Caco-2 (cell line): ENCODE measurements around the gene FAM200B. TPM values are rescaled to one million over a fixed set of nuclear protein-coding genes. Genes with fewer than 3 reads are reported as not detected.

ENCODE experiments used
- BruUV-seq: library from RNA; stranded (reverse); fragments of 400-500 nt; replicated peaks from 2 replicates; lab custom pipeline; 2021; lab: Mats Ljungman, UMichigan
- CTCF ChIA-PET: fragments of 300-600 bp; sonication (Branson Sonifier 250); formaldehyde crosslinking; loops from one replicate; lab custom pipeline; 2022; ENCODE audit warnings: antibody characterized with exemption; lab: Charles Lee
- POLR2A ChIA-PET: fragments of 300-600 bp; sonication (Branson Sonifier 250); formaldehyde crosslinking; loops from one replicate; lab custom pipeline; 2022; ENCODE audit warnings: antibody characterized with exemption; lab: Charles Lee
- DNase-seq, 2 experiments: peaks; one replicate each; pipeline versions ENCODE4 v3.0.0 to v3.0.0-alpha.2; 2020 to 2022
- H3K27me3 ChIP-seq: replicated peaks from 2 replicates; pipeline ENCODE4 v1.6.0; 2011; ENCODE audit warnings: low read length; ENCODE audit not compliant: control insufficient read depth, insufficient read depth
- H3K36me3 ChIP-seq: 2 replicates; pipeline ENCODE4 v1.5.1; 2011; ENCODE audit warnings: low read length; ENCODE audit not compliant: control insufficient read depth, insufficient read depth
- H3K4me1 ChIP-seq: fragments of 250-450 bp; sonication (Bioruptor Pico); 2 replicates; pipeline ENCODE4 v1.5.1; 2020; ENCODE audit warnings: mild to moderate bottlenecking
- H3K4me3 ChIP-seq: 2 replicates; pipeline ENCODE4 v1.5.1; 2011; ENCODE audit warnings: low read depth, mild to moderate bottlenecking, control low read depth, low read length
- H3K9me3 ChIP-seq: fragments of 250-450 bp; sonication (Bioruptor Pico); 2 replicates; pipeline ENCODE4 v1.5.1; 2020; ENCODE audit warnings: mild to moderate bottlenecking, moderate library complexity
- H3K27ac Mint-ChIP-seq: one replicate; pipeline ENCODE4 v1.8.0; 2022; ENCODE audit warnings: mixed read lengths; ENCODE audit not compliant: unreplicated experiment
- H3K27me3 Mint-ChIP-seq: one replicate; pipeline ENCODE4 v1.8.0; 2022; ENCODE audit warnings: mixed read lengths; ENCODE audit not compliant: insufficient read depth, unreplicated experiment
- H3K36me3 Mint-ChIP-seq: one replicate; pipeline ENCODE4 v1.8.0; 2022; ENCODE audit warnings: mild to moderate bottlenecking, mixed read lengths; ENCODE audit not compliant: insufficient read depth, unreplicated experiment
- H3K4me1 Mint-ChIP-seq: one replicate; pipeline ENCODE4 v1.8.0; 2022; ENCODE audit warnings: low read depth, mixed read lengths; ENCODE audit not compliant: unreplicated experiment
- H3K4me3 Mint-ChIP-seq: one replicate; pipeline ENCODE4 v1.8.0; 2022; ENCODE audit warnings: mild to moderate bottlenecking, moderate library complexity, mixed read lengths; ENCODE audit not compliant: unreplicated experiment
- H3K9me3 Mint-ChIP-seq: one replicate; pipeline ENCODE4 v1.8.0; 2022; ENCODE audit warnings: mixed read lengths; ENCODE audit not compliant: unreplicated experiment
- intact Hi-C: fragments of 100-400 bp; cut with micrococcal nuclease; formaldehyde crosslinking; loops from one replicate; pipeline ENCODE4 v1.10.0; 2022; ENCODE audit not compliant: unreplicated experiment
- total RNA-seq: library from RNA; stranded (reverse); gene quantifications from 2 replicates; pipeline ENCODE4 v1.2.3, GENCODE V29; 2022
- TF ChIP-seq, protein P1 (sequence below), 2 experiments: fragments of 200-600 bp in 1 of 2; IDR thresholded peaks; 1 replicate in 1 of 2; 2 replicates in 1 of 2; pipeline versions ENCODE4 v1.5.1 to v1.8.0; 2011 to 2022; ENCODE audit warnings: antibody characterized with exemption in 1 of 2, control low read depth in 1 of 2, inconsistent platforms in 1 of 2, low read depth in 1 of 2, low read length in 1 of 2, mild to moderate bottlenecking in 1 of 2, moderate library complexity in 1 of 2; ENCODE audit not compliant: insufficient read depth in 1 of 2, severe bottlenecking in 1 of 2, unreplicated experiment in 1 of 2

Gene FAM200B
- total RNA-seq, 1 experiment from 2014 or later: 15.5 TPM

GRCh38 chr4:15707363-15707715 is 25.7 kb downstream of the FAM200B start:
- BruUV-seq: no TSS peak
- H3K27ac Mint-ChIP-seq: no peak overlapping the region
- Histone ChIP-seq H3K9me3 (no peaks in the 10 kb centered on the region), H3K4me3 (no peak overlapping the region), H3K27me3 (no peaks in the 10 kb centered on the region), H3K36me3 (no peaks in the 10 kb centered on the region), H3K4me1 (no peaks in the 10 kb centered on the region)
- POLR2A ChIA-PET: no interaction called here
- TF ChIP-seq, protein P1, sequence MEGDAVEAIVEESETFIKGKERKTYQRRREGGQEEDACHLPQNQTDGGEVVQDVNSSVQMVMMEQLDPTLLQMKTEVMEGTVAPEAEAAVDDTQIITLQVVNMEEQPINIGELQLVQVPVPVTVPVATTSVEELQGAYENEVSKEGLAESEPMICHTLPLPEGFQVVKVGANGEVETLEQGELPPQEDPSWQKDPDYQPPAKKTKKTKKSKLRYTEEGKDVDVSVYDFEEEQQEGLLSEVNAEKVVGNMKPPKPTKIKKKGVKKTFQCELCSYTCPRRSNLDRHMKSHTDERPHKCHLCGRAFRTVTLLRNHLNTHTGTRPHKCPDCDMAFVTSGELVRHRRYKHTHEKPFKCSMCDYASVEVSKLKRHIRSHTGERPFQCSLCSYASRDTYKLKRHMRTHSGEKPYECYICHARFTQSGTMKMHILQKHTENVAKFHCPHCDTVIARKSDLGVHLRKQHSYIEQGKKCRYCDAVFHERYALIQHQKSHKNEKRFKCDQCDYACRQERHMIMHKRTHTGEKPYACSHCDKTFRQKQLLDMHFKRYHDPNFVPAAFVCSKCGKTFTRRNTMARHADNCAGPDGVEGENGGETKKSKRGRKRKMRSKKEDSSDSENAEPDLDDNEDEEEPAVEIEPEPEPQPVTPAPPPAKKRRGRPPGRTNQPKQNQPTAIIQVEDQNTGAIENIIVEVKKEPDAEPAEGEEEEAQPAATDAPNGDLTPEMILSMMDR (IDR thresholded peaks at IDR 0.05; ENCODE audit: insufficient read depth in 1 of 2, low read depth in 1 of 2, low read length in 1 of 2, severe bottlenecking in 1 of 2, unreplicated experiment in 1 of 2): no peak
- CTCF ChIA-PET: no interaction called here
- H3K9me3 Mint-ChIP-seq: peaks cover 8% of the 10 kb centered on the region
- no peaks in the 10 kb centered on the region for H3K27me3 Mint-ChIP-seq
- intact Hi-C loops: no loop called here
- H3K4me1 Mint-ChIP-seq: peaks cover 6% of the 10 kb centered on the region
- no peak for DNase-seq
- peaks cover 5% of the 10 kb centered on the region for H3K36me3 Mint-ChIP-seq
- no peak overlapping the region for H3K4me3 Mint-ChIP-seq

- Histone ChIP-seq H3K36me3 (no peaks in the 10 kb centered on the region), H3K9me3 (no peaks in the 10 kb centered on the region), H3K4me3 (no peak overlapping the region), H3K27me3 (no peaks in the 10 kb centered on the region), H3K4me1 (no peaks in the 10 kb centered on the region)
- Mint-ChIP-seq H3K4me1 (peaks cover 6% of the 10 kb centered on the region), H3K27me3 (no peaks in the 10 kb centered on the region), H3K36me3 (no peaks in the 10 kb centered on the region), H3K4me3 (no peak overlapping the region), H3K27ac (no peak overlapping the region), H3K9me3 (no peaks in the 10 kb centered on the region)
- intact Hi-C loops: no loop called here
- no peak for DNase-seq
- TF ChIP-seq, protein P1 (IDR thresholded peaks at IDR 0.05; ENCODE audit: insufficient read depth in 1 of 2, low read depth in 1 of 2, low read length in 1 of 2, severe bottlenecking in 1 of 2, unreplicated experiment in 1 of 2): no peak
- POLR2A ChIA-PET: no interaction called here
- BruUV-seq: no TSS peak
- CTCF ChIA-PET: no interaction called here
These were observed 30.1 kb downstream of the FAM200B start for GRCh38 chr4:15711762-15712161.

DNA sequence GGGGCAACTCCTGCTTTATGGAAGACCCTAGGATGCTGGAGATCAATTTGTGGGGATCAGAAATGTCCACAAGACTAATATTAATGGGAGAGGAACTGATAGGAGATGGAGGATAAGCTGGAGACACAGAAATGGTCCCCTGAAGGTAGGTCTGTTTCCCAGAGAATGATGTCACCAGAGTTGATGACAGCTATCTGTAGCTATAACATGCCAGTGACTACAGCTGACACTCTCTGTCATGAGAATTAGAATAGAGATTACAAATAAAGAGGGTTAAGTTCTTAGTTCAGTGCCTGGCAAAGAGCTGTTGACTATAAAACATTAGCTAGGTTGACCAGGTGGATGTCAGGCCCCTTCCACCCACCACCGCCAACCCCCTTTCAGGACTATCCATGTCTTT is 30.6 kb downstream of the FAM200B start:
- H3K9me3 Mint-ChIP-seq: no peaks in the 10 kb centered on the region
- H3K27me3 Mint-ChIP-seq: no peaks in the 10 kb centered on the region
- POLR2A ChIA-PET: no interaction called here
- Histone ChIP-seq H3K27me3 (no peaks in the 10 kb centered on the region), H3K4me1 (no peaks in the 10 kb centered on the region), H3K4me3 (no peak overlapping the region), H3K9me3 (no peaks in the 10 kb centered on the region), H3K36me3 (no peaks in the 10 kb centered on the region)
- DNase-seq: no peak
- H3K36me3 Mint-ChIP-seq: no peaks in the 10 kb centered on the region
- peaks cover 10% of the 10 kb centered on the region for H3K4me1 Mint-ChIP-seq
- H3K27ac Mint-ChIP-seq: no peak overlapping the region
- no TSS peak for BruUV-seq
- CTCF ChIA-PET: no interaction called here
- H3K4me3 Mint-ChIP-seq: no peak overlapping the region
- intact Hi-C loops: no loop called here
- TF ChIP-seq, protein P1 (IDR thresholded peaks at IDR 0.05; ENCODE audit: insufficient read depth in 1 of 2, low read depth in 1 of 2, low read length in 1 of 2, severe bottlenecking in 1 of 2, unreplicated experiment in 1 of 2): no peak
